Muscle layer of colon (tissue), 2 donors: ENCODE results near the gene BAX.

Source experiments
- H3K27ac ChIP-seq: one replicate; pipeline ENCODE4 v1.7.0; 2013; ENCODE audit warnings: low read depth, mild to moderate bottlenecking, low read length, moderate library complexity
- H3K27me3 ChIP-seq, 2 donors: one replicate each; pipeline ENCODE4 v1.7.0; 2013; ENCODE audit warnings: low read length in 2 of 2, mild to moderate bottlenecking in 2 of 2; ENCODE audit not compliant: insufficient read depth in 2 of 2, control insufficient read depth in 1 of 2
- H3K36me3 ChIP-seq: one replicate; pipeline ENCODE4 v1.7.0; 2013; ENCODE audit warnings: mild to moderate bottlenecking, low read length; ENCODE audit not compliant: insufficient read depth
- H3K4me1 ChIP-seq: one replicate; pipeline ENCODE4 v1.7.0; 2013; ENCODE audit warnings: mild to moderate bottlenecking, low read length; ENCODE audit not compliant: insufficient read depth
- H3K4me3 ChIP-seq, 2 donors: one replicate each; pipeline ENCODE4 v1.7.0; 2013; ENCODE audit warnings: low read length in 2 of 2, low read depth in 1 of 2, mild to moderate bottlenecking in 1 of 2, moderate library complexity in 1 of 2
- H3K9ac ChIP-seq: one replicate; pipeline ENCODE4 v1.7.0; 2013; ENCODE audit warnings: low read length
- H3K9me3 ChIP-seq: one replicate; pipeline ENCODE4 v1.7.0; 2013; ENCODE audit warnings: mild to moderate bottlenecking, low read length
- donor health status: abdominal sarcoma.
- donor health status: Adenocarcinoma of cecum.

The BAX gene

GRCh38 chr19:48953990-48954594 is 583 bp upstream of the BAX start:
- Histone ChIP-seq H3K36me3 (peaks cover 7% of the 10 kb centered on the region), H3K9me3 (no peaks in the 10 kb centered on the region), H3K4me3 (peak overlapping the region in 1 of 2 donors; percentile 94), H3K9ac (no peak overlapping the region), H3K27me3 (no peaks in the 10 kb centered on the region), H3K4me1 (peaks cover 12% of the 10 kb centered on the region), H3K27ac (peak overlapping the region; percentile 97)

GRCh38 chr19:48955308-48955958 is 758 bp downstream of the BAX start:
- Histone ChIP-seq H3K4me1 (peaks cover 12% of the 10 kb centered on the region), H3K9ac (peak overlapping the region; percentile 86), H3K9me3 (no peaks in the 10 kb centered on the region), H3K27me3 (no peaks in the 10 kb centered on the region), H3K27ac (peak overlapping the region; percentile 97), H3K4me3 (peak overlapping the region; percentile 94 to 96), H3K36me3 (peaks cover 7% of the 10 kb centered on the region)

GRCh38 chr19:48958006-48958405 is 3.3 kb downstream of the BAX start:
- Histone ChIP-seq H3K4me3 (no peak overlapping the region), H3K27me3 (no peaks in the 10 kb centered on the region), H3K4me1 (peaks cover 13% of the 10 kb centered on the region), H3K9me3 (no peaks in the 10 kb centered on the region), H3K27ac (no peak overlapping the region), H3K9ac (no peak overlapping the region), H3K36me3 (peaks cover 7% of the 10 kb centered on the region)

GRCh38 chr19:48959341-48960239 is 4.9 kb downstream of the BAX start:
- Histone ChIP-seq H3K27me3 (no peaks in the 10 kb centered on the region), H3K36me3 (peaks cover 7% of the 10 kb centered on the region), H3K4me3 (no peak overlapping the region), H3K9ac (no peak overlapping the region), H3K9me3 (no peaks in the 10 kb centered on the region), H3K27ac (no peak overlapping the region), H3K4me1 (peaks cover 29% of the 10 kb centered on the region)

GRCh38 chr19:48961051-48961649 is 6.5 kb downstream of the BAX start:
- peaks cover 22% of the 10 kb centered on the region for H3K4me1 ChIP-seq
- H3K4me3 ChIP-seq = no peak overlapping the region
- H3K27ac ChIP-seq = peak overlapping the region; percentile 34
- H3K36me3 ChIP-seq = peaks cover 5% of the 10 kb centered on the region
- no peaks in the 10 kb centered on the region for H3K27me3 ChIP-seq
- H3K9me3 ChIP-seq = no peaks in the 10 kb centered on the region
- H3K9ac ChIP-seq = no peak overlapping the region

- Histone ChIP-seq H3K9ac (no peak overlapping the region), H3K4me3 (no peak overlapping the region), H3K27ac (peak overlapping the region; percentile 32)
Measured at GRCh38 chr19:48961673-48962028, 7.0 kb downstream of the BAX start.

GRCh38 chr19:48962029-48962848 is 7.6 kb downstream of the BAX start:
- H3K9ac ChIP-seq = no peak overlapping the region
- H3K4me1 ChIP-seq = peaks cover 32% of the 10 kb centered on the region
- H3K27ac ChIP-seq = peak overlapping the region; percentile 32
- peaks cover 14% of the 10 kb centered on the region for H3K36me3 ChIP-seq
- H3K27me3 ChIP-seq = no peaks in the 10 kb centered on the region
- H3K9me3 ChIP-seq = no peaks in the 10 kb centered on the region
- H3K4me3 ChIP-seq = no peak overlapping the region

More at GRCh38 chr19:48961673-48962028, 7.0 kb downstream of the BAX start:
- no peaks in the 10 kb centered on the region for H3K9me3 ChIP-seq
- peaks cover 26% of the 10 kb centered on the region for H3K4me1 ChIP-seq
- H3K36me3 ChIP-seq = peaks cover 8% of the 10 kb centered on the region
- no peaks in the 10 kb centered on the region for H3K27me3 ChIP-seq

- Histone ChIP-seq H3K9ac (no peak overlapping the region), H3K36me3 (peaks cover 19% of the 10 kb centered on the region), H3K27me3 (no peaks in the 10 kb centered on the region), H3K4me1 (peaks cover 37% of the 10 kb centered on the region), H3K9me3 (no peaks in the 10 kb centered on the region), H3K4me3 (no peak overlapping the region), H3K27ac (peak overlapping the region; percentile 32)
Measured at GRCh38 chr19:48962849-48963165, 8.1 kb downstream of the BAX start.

- Histone ChIP-seq H3K4me3 (peak overlapping the region; percentile 17 to 54), H3K36me3 (peaks cover 22% of the 10 kb centered on the region), H3K27me3 (no peaks in the 10 kb centered on the region), H3K9me3 (no peaks in the 10 kb centered on the region), H3K4me1 (peaks cover 42% of the 10 kb centered on the region), H3K9ac (peak overlapping the region; percentile 71), H3K27ac (peak overlapping the region; percentile 92)
Measured at GRCh38 chr19:48963371-48964204, 8.9 kb downstream of the BAX start.
